ENCODE measurements around the gene PITPNM1.
A peak's percentile ranks its signal among the peaks of the same experiment; 100 is the strongest.
"Not testable (repeated sequence)": the region's sequence is repeated elsewhere in the genome, so short reads cannot be mapped to it uniquely, and the experiment has no call there.

The PITPNM1 gene

DNA sequence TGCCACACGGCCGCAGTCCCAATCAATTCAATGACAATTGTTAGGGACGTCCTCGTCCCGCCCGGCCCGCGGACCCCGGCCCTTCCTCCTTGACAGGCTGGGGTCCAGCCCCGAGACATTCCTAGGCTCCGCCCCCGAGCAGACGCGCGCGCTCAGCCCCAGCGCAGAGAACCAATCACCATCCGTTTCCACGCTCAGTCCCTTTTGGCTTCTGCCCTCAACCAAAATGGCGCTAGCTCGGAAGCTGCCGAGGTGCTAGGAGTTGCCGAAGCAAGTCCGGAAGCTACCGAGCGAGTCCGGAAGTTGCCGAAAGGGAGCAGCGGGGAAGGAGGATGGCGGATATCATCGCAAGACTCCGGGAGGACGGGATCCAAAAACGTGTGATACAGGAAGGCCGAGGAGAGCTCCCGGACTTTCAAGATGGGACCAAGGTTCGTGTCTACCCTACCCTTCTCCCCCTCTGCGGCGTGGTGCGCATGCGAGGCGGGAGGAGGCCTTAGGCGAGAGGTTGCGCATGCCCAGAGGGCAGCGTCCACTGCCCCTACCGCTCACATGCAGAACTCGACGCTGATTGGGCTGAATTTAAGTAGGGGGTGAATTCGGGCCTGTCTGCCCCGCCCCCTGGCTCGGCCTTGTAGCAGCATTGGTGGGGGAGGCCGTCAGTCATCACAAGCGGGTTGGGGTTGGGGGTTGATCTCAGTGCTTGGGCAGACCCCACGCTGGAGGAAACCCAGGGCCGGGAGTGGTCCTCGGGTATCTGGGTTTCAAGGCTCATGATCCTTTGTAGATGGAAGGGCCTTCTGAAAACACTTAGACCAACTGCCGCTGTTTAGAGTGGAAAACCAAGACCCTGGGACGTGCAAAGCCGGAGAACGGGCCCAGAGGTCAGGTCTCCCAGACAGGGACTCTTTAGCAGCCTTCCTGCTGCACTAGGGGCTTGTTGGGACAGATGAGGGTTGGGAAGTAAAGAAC, 22.1 kb downstream of the PITPNM1 start, which contains the start of gene AIP:
Gene AIP (plus strand): TSS at position 200 of the 972 bp plus-strand sequence. CDS start 133 bp downstream, at position 333.
- peak within 1 kb of the TSS; percentile 96 for H3K27ac Mint-ChIP-seq
- peaks cover 47% of the 10 kb centered on the region for H3K4me1 Mint-ChIP-seq (ENCODE audit: low read depth)
- H3K4me3 Mint-ChIP-seq: peak within 1 kb of the TSS; percentile 91
- intact Hi-C loops (cut with micrococcal nuclease): loop anchor here (1.0 to 2.0 kb wide), 3 partner anchors 14 to 40 kb away; partner anchors contain the start of genes CORO1B and TMEM134
- H3K27me3 Mint-ChIP-seq: peaks cover 3% of the 10 kb centered on the region
- peaks cover 42% of the 10 kb centered on the region for H3K36me3 Mint-ChIP-seq (ENCODE audit: low read depth)
- H3K9me3 Mint-ChIP-seq: no peaks in the 10 kb centered on the region

DNA sequence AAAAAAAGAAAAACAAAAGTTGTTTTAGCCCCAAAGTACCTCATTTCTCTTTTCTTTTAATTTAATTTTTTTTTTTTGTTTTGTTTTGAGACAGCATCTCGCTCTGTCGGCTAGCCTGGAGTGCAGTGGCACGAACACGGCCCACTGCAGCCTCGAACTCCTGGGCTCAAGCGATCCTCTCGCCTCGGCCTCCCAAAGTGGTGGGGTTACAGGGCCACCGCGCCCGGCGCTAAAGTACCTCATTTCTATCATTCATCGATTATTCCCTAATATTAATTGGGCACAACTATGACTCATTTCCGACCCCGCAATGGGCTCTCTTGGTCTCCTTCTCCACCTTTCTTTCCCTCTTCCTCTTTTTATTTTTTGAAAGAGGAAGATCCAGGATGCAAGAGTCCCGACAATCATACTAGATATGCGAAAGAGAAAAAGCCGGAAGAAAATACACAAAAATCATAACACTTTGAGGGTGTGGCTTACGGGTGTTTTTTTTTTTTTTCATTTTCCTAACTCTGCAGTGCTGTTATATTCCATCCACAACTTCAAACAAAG, 22.8 kb downstream of the PITPNM1 start:
- Mint-ChIP-seq H3K27me3 (peaks cover 8% of the 10 kb centered on the region), H3K4me3 (peak overlapping the region; percentile 91), H3K4me1 (ENCODE audit: low read depth) (peaks cover 43% of the 10 kb centered on the region)

DNA sequence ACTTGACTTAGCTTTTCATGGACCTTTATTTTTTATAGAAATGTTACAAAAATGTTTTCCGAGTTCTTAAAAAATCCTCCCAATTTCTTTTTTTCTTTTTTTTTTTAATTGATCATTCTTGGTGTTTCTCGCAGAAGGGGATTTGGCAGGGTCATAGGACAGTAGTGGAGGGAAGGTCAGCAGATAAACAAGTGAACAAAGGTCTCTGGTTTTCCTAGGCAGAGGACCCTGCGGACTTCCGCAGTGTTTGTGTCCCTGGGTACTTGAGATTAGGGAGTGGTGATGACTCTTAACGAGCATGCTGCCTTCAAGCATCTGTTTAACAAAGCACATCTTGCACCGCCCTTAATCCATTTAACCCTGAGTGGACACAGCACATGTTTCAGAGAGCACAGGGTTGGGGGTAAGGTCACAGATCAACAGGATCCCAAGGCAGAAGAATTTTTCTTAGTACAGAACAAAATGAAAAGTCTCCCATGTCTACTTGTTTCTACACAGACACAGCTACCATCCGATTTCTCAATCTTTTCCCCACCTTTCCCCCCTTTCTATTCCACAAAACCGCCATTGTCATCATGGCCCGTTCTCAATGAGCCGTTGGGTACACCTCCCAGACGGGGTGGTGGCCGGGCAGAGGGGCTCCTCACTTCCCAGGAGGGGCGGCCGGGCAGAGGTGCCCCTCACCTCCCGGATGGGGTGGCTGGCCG, 27.7 kb downstream of the PITPNM1 start:
- H3K4me3 Mint-ChIP-seq; H3K4me1 Mint-ChIP-seq (ENCODE audit: low read depth); H3K27ac Mint-ChIP-seq; intact Hi-C loops (cut with micrococcal nuclease); H3K36me3 Mint-ChIP-seq (ENCODE audit: low read depth); H3K9me3 Mint-ChIP-seq: not testable (repeated sequence)
- H3K27me3 Mint-ChIP-seq: peaks cover 16% of the 10 kb centered on the region

More for the DNA sequence above, 22.8 kb downstream of the PITPNM1 start:
- intact Hi-C loops (cut with micrococcal nuclease): loop anchor here (2.0 kb wide), 1 partner anchor 14 kb away; the partner anchor contains the start of gene TMEM134
- Mint-ChIP-seq H3K27ac (peak overlapping the region; percentile 96), H3K36me3 (ENCODE audit: low read depth) (peaks cover 35% of the 10 kb centered on the region), H3K9me3 (no peaks in the 10 kb centered on the region)

DNA sequence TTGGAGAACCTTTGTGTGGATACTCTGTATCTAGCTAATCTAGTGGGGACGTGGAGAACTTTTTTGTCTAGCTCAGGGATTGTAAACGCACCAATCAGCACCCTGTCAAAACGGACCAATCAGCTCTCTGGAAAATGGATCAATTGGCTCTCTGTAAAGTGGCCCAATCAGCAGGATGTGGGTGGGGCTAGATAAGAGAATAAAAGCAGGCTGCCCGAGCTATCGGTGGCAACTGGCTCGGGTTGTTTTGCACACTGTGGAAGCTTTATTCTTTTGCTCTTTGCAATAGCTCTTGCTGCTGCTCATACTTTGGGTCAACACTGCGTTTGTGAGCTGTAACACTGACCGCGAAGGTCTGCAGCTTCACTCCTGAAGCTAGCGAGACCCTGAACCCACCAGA, 28.5 kb downstream of the PITPNM1 start:
- H3K27ac Mint-ChIP-seq; intact Hi-C loops (cut with micrococcal nuclease); H3K4me3 Mint-ChIP-seq; H3K4me1 Mint-ChIP-seq (ENCODE audit: low read depth); H3K9me3 Mint-ChIP-seq; H3K36me3 Mint-ChIP-seq (ENCODE audit: low read depth): not testable (repeated sequence)
- peaks cover 19% of the 10 kb centered on the region for H3K27me3 Mint-ChIP-seq

DNA sequence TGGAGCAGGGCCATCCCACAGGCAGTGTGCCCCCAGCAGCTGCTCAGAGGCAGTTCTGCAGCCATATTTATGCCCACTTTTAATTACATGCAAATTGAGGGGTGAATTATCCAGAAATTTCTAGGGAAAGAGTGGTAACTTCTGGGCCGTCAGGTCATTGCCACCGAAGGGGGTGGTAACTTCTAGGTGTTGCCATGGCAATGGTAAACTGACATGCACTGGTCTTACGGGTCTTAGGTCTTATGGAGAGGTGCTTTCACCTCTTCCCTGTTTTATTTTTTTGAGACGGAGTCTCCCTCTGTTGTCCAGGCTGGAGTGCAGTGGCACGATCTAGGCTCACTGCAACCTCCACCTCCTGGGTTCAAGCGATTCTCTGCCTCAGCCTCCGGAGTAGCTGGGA, 32.3 kb downstream of the PITPNM1 start:
- H3K36me3 Mint-ChIP-seq (ENCODE audit: low read depth): peaks cover 8% of the 10 kb centered on the region
- H3K4me1 Mint-ChIP-seq (ENCODE audit: low read depth): peaks cover 31% of the 10 kb centered on the region
- H3K9me3 Mint-ChIP-seq: no peaks in the 10 kb centered on the region
- peaks cover 13% of the 10 kb centered on the region for H3K27me3 Mint-ChIP-seq
- intact Hi-C loops (cut with micrococcal nuclease): no loop called here
- H3K27ac Mint-ChIP-seq: no peak overlapping the region
- H3K4me3 Mint-ChIP-seq: no peak overlapping the region

DNA sequence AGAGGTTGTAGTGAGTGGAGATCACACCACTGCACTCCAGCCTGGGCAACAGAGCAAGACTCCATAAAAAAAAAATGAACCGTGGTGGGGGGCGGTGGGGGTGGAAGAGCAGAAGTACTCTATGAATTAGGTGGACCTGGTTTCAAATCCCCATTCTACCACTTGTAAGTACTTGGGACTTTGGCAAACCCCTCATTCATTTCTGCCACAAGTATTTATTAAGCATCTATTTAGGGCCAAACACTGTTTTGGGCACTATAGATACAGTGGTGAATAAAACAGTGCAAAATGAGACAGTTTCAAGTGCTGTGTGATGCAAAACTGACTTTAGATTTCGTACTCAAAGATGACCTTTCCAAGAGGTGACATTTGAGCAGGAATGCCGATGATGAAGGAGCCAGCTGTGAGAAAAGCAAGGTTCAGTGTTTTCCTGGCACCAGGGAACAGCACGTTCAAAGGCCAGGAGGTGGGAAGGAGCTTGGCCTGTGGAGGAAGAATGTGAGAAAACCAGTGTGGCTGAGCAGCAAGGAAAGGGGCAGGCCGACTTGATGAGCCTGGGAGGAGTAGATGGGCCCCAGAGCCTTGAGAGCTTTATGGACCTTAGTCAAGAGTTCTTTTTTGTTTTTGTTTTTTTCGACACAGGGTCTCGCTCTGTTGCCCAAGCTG, 34.7 kb downstream of the PITPNM1 start:
- intact Hi-C loops (cut with micrococcal nuclease): no loop called here
- Mint-ChIP-seq H3K4me3 (no peak overlapping the region), H3K27me3 (peaks cover 10% of the 10 kb centered on the region), H3K4me1 (ENCODE audit: low read depth) (peaks cover 49% of the 10 kb centered on the region), H3K27ac (peak overlapping the region; percentile 82), H3K9me3 (no peaks in the 10 kb centered on the region), H3K36me3 (ENCODE audit: low read depth) (peaks cover 23% of the 10 kb centered on the region)

DNA sequence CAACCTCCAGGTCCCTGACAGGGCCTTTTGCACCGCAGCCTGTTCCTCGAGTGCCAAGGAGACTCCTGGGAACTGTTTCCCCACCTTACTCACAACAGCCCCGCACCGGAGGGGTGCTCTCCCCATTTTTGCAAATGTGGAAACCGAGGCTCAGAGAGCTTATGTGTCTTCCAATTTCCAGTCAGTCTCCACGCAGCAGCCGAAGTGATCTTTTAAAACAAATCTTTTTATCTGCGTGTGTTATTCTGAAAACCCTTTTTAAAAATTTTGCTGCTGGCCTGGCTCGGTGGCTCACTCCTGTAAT, 35.7 kb downstream of the PITPNM1 start:
- Mint-ChIP-seq H3K27ac (peak overlapping the region; percentile 82), H3K4me3 (peak overlapping the region; percentile 87)
- intact Hi-C loops (cut with micrococcal nuclease): loop anchor here (2.0 to 5.0 kb wide), 6 partner anchors 13 to 79 kb away; partner anchors contain the start of genes AIP, CDK2AP2, CORO1B and PITPNM1

DNA sequence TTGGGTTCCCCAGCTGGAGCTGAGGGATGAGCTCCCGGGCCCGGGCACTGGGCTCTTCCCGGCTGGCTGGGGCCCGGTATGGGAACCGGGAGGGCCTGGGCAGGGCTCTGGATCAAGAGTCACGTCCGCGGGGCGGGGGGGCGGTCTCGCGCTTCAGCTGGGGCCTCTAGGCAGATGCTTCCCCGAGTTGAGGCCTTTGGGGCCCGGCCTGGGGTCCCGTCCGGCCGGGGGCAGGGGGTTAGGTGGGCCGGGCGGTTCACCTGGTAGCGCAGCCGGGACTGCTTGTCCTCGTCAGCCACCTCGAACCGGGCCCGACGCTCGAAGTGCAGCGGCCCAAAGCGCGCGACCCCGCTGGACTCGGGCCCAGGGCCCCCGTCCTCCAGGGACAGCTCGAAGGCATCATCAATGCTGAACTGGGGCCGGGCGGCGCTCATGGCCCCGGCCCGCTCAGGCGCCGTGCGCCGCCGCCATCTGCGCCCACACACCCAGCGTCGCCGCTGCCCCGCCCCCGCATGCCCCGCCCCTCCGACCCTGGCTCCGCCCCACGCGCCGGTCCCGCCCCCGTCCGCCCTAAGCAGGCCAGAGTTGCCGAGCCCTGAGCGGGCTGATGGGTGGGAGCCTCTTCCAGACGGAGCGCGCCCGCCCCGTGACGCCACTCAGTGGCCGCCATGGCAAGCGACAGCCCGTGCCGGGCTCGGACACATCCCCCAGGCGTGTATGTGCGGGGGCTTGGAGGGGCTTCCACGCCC, 36.2 kb downstream of the PITPNM1 start, which contains the start of gene TMEM134:
Gene TMEM134 (minus strand): TSS at position 493 of the 749 bp plus-strand sequence. CDS start 59 bp downstream, at position 434.
- peak within 1 kb of the TSS; percentile 87 for H3K4me3 Mint-ChIP-seq
- H3K27me3 Mint-ChIP-seq: peaks cover 10% of the 10 kb centered on the region
- peak within 1 kb of the TSS; percentile 82 for H3K27ac Mint-ChIP-seq
- intact Hi-C loops (cut with micrococcal nuclease): loop anchor here (2.0 to 5.0 kb wide), 6 partner anchors 14 to 78 kb away; partner anchors contain the start of genes AIP, CDK2AP2, CORO1B and PITPNM1
- peaks cover 34% of the 10 kb centered on the region for H3K36me3 Mint-ChIP-seq (ENCODE audit: low read depth)
- peaks cover 64% of the 10 kb centered on the region for H3K4me1 Mint-ChIP-seq (ENCODE audit: low read depth)
- no peaks in the 10 kb centered on the region for H3K9me3 Mint-ChIP-seq

More for the DNA sequence above, 35.7 kb downstream of the PITPNM1 start:
- Mint-ChIP-seq H3K27me3 (peaks cover 10% of the 10 kb centered on the region), H3K9me3 (no peaks in the 10 kb centered on the region), H3K36me3 (ENCODE audit: low read depth) (peaks cover 33% of the 10 kb centered on the region), H3K4me1 (ENCODE audit: low read depth) (peaks cover 59% of the 10 kb centered on the region)

DNA sequence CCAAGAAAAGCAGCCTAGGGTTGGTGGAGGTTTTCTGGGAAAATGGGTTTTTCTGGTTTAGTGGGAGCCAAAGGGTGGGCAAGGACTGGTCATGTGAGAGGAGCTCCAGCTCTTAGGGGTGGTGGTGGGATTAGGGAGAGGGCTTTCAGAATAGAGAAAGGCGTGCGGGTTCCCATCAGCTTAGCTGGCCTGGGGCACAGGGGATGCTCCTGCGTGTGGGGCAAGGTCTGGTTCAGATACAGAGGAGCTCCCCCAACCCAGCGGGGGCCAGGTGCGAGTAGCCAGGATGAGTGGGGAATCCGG, 36.8 kb downstream of the PITPNM1 start:
- Mint-ChIP-seq H3K4me1 (ENCODE audit: low read depth) (peaks cover 69% of the 10 kb centered on the region), H3K4me3 (peak overlapping the region; percentile 87), H3K36me3 (ENCODE audit: low read depth) (peaks cover 34% of the 10 kb centered on the region), H3K27me3 (peaks cover 10% of the 10 kb centered on the region), H3K9me3 (no peaks in the 10 kb centered on the region), H3K27ac (peak overlapping the region; percentile 82)
- intact Hi-C loops (cut with micrococcal nuclease): loop anchor here (2.0 to 5.0 kb wide), 6 partner anchors 14 to 78 kb away; partner anchors contain the start of genes AIP, CDK2AP2, CORO1B and PITPNM1

DNA sequence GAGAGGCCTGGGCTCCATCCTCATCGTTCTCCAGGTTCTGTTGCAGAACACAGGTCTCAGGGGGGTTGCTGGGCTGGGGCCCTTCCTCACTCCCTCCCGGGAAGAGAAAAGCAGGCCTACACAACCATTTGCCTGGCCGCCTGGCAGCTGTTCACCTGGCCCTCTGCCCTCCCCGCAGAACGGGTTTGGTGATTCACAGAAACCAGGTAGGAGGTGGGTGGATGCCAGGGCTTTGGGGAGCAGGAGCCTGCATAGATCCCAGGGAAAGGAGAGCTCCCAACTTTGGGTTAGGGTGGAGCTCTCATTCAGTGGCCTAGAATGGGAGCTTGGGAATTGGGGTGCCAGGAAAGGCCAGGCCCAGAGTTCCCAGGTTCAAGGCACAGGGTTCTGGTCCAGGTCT, 37.1 kb downstream of the PITPNM1 start:
- peak overlapping the region; percentile 87 for H3K4me3 Mint-ChIP-seq
- peak overlapping the region; percentile 82 for H3K27ac Mint-ChIP-seq
- no peaks in the 10 kb centered on the region for H3K9me3 Mint-ChIP-seq
- H3K36me3 Mint-ChIP-seq (ENCODE audit: low read depth): peaks cover 34% of the 10 kb centered on the region
- intact Hi-C loops (cut with micrococcal nuclease): loop anchor here (2.0 to 5.0 kb wide), 6 partner anchors 15 to 77 kb away; partner anchors contain the start of genes AIP, CDK2AP2, CORO1B and PITPNM1
- peaks cover 10% of the 10 kb centered on the region for H3K27me3 Mint-ChIP-seq
- H3K4me1 Mint-ChIP-seq (ENCODE audit: low read depth): peaks cover 69% of the 10 kb centered on the region

DNA sequence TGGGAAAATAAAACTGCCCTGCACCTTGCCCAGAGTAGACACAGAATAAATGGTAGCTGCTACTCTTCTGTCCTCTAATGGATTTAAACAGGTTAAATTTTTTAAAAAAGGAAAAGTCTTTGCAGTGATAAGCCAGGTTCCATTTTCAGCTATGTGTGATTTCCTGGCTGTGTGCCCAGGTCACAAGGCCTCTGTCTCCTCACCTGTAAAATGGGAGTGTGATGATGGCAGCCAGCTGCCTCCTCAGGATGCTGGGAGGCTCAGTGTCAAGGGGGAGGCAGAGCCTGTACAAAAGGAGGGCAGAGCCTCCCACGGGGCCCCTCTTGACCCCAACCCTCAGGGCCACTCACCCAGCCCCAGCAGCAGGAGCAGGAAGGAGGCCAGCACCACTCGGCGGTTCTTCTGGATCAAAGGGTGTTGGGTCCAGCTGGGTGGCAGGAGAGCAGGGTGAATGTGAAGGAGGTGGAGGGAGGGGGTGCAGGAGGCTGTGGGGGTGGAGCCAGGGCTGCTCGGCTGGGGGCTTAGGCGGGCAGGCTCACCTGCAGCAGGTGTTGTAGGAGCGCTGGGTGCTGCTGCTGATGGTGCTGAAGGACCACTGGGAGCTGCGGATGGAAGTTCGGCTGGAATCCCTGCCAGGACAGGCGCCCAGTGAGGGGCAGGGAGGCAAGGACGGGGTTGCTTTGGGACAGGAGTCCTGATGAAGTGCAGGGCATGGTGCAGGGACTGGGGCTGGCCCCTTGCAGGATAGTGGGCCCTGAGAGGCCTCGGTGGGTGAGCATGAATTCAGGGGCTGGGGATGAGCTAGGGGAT, 38.0 kb downstream of the PITPNM1 start:
- Mint-ChIP-seq H3K27me3 (peaks cover 10% of the 10 kb centered on the region), H3K36me3 (ENCODE audit: low read depth) (peaks cover 34% of the 10 kb centered on the region)

DNA sequence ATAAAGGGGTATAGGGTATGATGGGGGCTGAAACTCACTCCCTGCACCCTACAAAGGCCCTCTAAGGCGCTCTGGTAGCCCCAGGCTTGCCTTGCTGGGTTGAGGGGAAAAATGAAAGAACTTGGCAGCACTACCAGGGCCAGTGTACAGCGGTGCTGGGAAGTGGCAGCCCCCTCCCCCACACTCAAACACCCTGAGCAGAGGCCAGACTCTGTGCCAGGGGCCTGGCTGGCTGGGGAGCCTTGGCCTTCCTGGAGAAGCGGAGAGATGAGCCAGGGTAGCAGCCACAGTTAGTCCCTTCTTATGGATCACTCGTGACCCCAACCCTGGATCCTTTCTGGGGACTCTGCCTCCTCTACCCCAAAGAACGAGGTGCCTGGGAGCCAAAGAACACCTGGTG, 38.8 kb downstream of the PITPNM1 start:
- no peak overlapping the region for H3K4me3 Mint-ChIP-seq
- H3K27ac Mint-ChIP-seq: peak overlapping the region; percentile 8
- intact Hi-C loops (cut with micrococcal nuclease): loop anchor here (5.0 kb wide), 2 partner anchors 39 to 41 kb away; partner anchors contain the start of genes CDK2AP2, PITPNM1 and RPS6KB2
- H3K4me1 Mint-ChIP-seq (ENCODE audit: low read depth): peaks cover 64% of the 10 kb centered on the region
- H3K9me3 Mint-ChIP-seq: no peaks in the 10 kb centered on the region
- peaks cover 34% of the 10 kb centered on the region for H3K36me3 Mint-ChIP-seq (ENCODE audit: low read depth)
- peaks cover 7% of the 10 kb centered on the region for H3K27me3 Mint-ChIP-seq

More for the DNA sequence above, 38.0 kb downstream of the PITPNM1 start:
- intact Hi-C loops (cut with micrococcal nuclease): loop anchor here (5.0 kb wide), 2 partner anchors 40 kb away; partner anchors contain the start of genes CDK2AP2, PITPNM1 and RPS6KB2
- Mint-ChIP-seq H3K9me3 (no peaks in the 10 kb centered on the region), H3K4me1 (ENCODE audit: low read depth) (peaks cover 69% of the 10 kb centered on the region), H3K27ac (peak overlapping the region; percentile 8), H3K4me3 (peak overlapping the region; percentile 87)
